Fibroblast of skin of right quadriceps (primary cell): Measurements from ENCODE around the gene SPTB.

Experiments
- DNase-seq: peaks from one replicate; pipeline ENCODE4 v3.0.0-alpha.2; 2013

SPTB gene

GRCh38 chr14:64704143-64704742 is 175.5 kb downstream of the SPTB start, which contains the start of gene PLEKHG3:
PLEKHG3 (plus strand) TSS chr14:64704424; CDS start chr14:64727632, 23,208 bp downstream.
- DNase-seq = peak; percentile 76

DNA sequence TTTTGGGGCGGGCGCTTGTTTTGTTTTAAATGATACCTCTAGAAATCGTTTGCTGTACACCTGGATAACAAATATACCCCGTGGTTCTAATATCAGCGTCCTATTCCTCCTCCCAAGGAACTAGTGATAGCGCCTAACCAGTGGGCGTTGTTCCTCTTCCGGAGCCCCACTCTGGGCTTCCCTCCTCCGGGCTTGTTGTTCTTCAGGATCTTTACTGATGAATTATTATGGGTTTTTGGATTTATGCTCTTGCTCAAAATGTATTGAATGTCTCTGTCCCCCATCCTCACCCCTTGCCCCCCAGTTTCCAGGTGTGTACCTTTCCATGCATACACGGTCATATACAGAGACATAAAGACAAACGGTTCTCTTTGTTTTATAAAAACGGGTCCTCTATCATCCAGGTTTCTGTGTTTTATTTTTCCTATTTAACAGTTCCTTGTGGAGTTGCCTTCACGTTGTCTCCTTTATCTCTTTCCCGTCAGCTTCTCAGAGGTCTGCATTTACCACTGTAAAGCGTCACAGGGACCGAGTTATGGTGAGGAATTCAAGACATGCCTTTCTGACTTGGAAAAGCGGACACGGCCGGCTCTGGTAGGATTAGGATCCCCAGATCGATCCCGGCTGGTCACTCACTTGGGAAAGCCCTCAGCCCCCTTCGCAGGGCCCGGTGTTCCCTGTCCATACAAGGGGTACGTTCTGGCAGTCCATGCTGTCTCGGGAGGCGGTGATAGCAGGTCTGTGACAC is 176.1 kb downstream of the SPTB start:
- no peak for DNase-seq

DNA sequence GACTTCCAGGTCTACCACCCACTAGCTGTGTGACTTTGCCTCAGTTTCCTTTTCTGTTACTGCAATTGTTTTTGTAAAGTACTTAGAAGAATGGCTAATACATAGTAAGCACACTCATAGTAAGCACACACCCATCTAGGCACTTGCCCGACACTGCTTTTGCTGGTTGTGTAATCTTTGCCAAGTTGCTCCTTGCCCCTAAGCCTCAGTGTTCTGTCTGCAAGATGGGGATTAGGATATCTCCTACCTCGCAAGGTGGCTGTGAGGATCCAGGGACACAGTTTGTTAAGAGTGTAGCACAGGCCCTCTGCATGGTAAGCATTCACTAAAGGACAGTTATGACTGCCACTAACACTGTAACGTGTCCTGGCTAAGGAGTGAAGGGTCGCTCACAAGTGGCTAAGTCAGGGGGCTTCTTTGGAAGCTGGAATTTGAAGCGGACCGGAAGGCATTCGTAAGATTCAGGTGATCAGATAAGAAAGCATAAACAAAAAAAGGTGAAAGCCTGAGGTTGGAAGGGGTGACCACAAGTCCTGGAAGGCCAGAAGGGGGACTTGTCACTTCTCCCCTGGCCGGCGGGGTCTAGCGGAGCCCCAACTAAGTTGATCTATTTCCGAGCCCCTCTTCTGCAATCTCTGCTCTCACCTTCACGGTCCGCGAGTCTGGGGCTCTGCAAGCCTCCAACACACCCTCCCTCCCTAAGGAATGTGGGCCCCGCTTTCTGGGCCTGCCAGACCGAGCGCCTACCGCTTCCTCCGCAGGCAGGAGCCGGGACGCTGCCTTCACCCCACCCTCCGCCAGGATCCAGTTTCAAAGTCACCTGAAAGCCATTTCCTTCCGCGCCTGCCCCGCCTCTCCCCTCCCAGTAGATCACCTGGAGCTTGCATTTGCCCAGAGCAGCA is 177.0 kb downstream of the SPTB start:
- DNase-seq = no peak

GRCh38 chr14:64701660-64702059 is 178.0 kb downstream of the SPTB start:
- no peak for DNase-seq

- DNase-seq = no peak
Measured at GRCh38 chr14:64700894-64701293, 178.8 kb downstream of the SPTB start.

GRCh38 chr14:64700290-64700689 is 179.4 kb downstream of the SPTB start:
- no peak for DNase-seq

DNA sequence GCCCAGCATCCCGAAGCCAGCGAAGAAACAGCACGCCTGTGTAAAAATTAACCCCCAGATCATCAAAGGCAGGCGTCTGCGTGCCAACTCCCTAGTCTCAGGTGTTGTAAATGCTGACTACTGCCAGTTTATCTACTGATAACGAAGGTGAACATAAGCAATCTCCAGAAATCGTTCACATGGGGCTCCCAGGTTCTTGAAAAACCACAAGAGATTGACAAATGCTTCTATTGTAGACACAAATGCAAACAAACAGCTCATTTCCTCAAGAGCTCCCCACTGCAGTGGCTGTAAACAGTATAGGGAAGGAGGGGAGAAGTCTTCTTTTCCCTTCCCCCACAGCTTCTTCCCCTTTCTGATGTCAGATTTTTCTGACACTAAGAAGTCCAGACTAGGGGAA is 180.8 kb downstream of the SPTB start:
- no peak for DNase-seq

DNA sequence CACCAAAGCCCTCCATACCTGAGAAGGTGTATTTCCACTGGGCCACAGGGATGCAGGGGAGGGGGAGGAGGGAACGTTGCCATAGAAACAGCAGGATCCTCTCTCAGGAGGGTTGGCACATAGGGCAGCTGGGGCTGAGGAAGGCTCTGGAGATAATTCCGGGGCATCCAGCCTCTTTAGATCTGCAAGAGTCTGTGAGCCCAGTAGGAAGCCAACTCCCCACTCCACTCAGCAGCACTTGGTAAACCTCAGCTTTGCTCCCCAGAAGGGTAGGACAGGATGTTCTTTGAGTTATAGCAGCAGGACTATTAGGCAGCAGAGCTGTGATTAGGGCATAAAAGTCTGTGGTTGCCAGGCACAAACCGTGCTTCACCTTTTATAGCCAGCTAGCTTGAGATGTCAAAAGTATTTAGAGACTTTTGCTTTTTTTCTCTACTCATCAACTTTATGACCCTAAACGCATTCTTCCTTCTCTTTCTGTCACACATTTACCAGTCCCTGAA is 183.3 kb downstream of the SPTB start:
- DNase-seq = no peak
